PC-3 (cell line): ENCODE measurements around the gene FOXO1. TPM values are rescaled to one million over a fixed set of nuclear protein-coding genes. Genes with fewer than 3 reads are reported as not detected.

Experiments used
- ATAC-seq: fragments of 200-7000 bp; cut with Tn5 transposase; 2 replicates; pipeline ENCODE4 v1.9.1; 2020; ENCODE audit warnings: mild to moderate bottlenecking, moderate library complexity
- BruUV-seq: library from RNA; stranded (reverse); fragments of 400-500 nt; replicated peaks from 2 replicates; lab custom pipeline; 2021; lab: Mats Ljungman, UMichigan
- CTCF ChIA-PET: fragments of 300-600 bp; sonication (Branson Sonifier 250); formaldehyde crosslinking; loops from one replicate; lab custom pipeline; 2022; ENCODE audit warnings: antibody characterized with exemption; lab: Charles Lee
- POLR2A ChIA-PET: fragments of 300-600 bp; sonication (Branson Sonifier 250); formaldehyde crosslinking; loops from one replicate; lab custom pipeline; 2022; ENCODE audit warnings: antibody characterized with exemption; ENCODE audit not compliant: unreplicated experiment; lab: Charles Lee
- DNase-seq: peaks from one replicate; pipeline ENCODE4 v3.0.0-alpha.2; 2015
- H2AFZ ChIP-seq: fragments of 300-600 bp; sonication (generic); 2 replicates; pipeline ENCODE4 v1.6.0; 2016; ENCODE audit warnings: antibody characterized with exemption, low read length
- H3F3A ChIP-seq: fragments of 300-600 bp; sonication (generic); one replicate; pipeline ENCODE4 v1.6.0; 2017; ENCODE audit warnings: antibody characterized with exemption, low read length, control low read depth, mild to moderate bottlenecking; ENCODE audit not compliant: unreplicated experiment
- H3K27ac ChIP-seq: fragments of 300-600 bp; sonication (generic); 2 replicates; pipeline ENCODE4 v1.5.1; 2016; ENCODE audit warnings: mild to moderate bottlenecking, low read length
- H3K27me3 ChIP-seq: fragments of 300-600 bp; sonication (generic); 2 replicates; pipeline ENCODE4 v1.6.1; 2016; ENCODE audit warnings: low read length, mixed read lengths
- H3K36me3 ChIP-seq: fragments of 300-600 bp; sonication (generic); 2 replicates; pipeline ENCODE4 v1.6.1; 2016; ENCODE audit warnings: low read depth, mixed run types, low read length, mixed read lengths
- H3K4me1 ChIP-seq: fragments of 300-600 bp; sonication (generic); 2 replicates; pipeline ENCODE4 v1.5.1; 2016; ENCODE audit warnings: low read length; ENCODE audit not compliant: insufficient read depth
- H3K4me2 ChIP-seq: fragments of 300-600 bp; sonication (generic); 2 replicates; pipeline ENCODE4 v1.6.0; 2016; ENCODE audit warnings: low read length
- H3K4me3 ChIP-seq: fragments of 300-600 bp; sonication (generic); 2 replicates; pipeline ENCODE4 v1.5.1; 2016; ENCODE audit warnings: mild to moderate bottlenecking, low read length, mixed read lengths
- H3K79me2 ChIP-seq: fragments of 300-600 bp; sonication (generic); 2 replicates; pipeline ENCODE4 v1.6.1; 2017; ENCODE audit warnings: low read length, mixed read lengths
- H3K9ac ChIP-seq: fragments of 300-600 bp; sonication (generic); 2 replicates; pipeline ENCODE4 v1.6.0; 2016; ENCODE audit warnings: mild to moderate bottlenecking, low read length
- H3K9me2 ChIP-seq: fragments of 300-600 bp; sonication (generic); replicated peaks from 2 replicates; pipeline ENCODE4 v1.6.1; 2016; ENCODE audit warnings: mixed run types, low read length, mixed read lengths
- H3K9me3 ChIP-seq: fragments of 300-600 bp; sonication (generic); 2 replicates; pipeline ENCODE4 v1.6.1; 2016; ENCODE audit warnings: low read length, mixed read lengths
- H4K20me1 ChIP-seq: fragments of 300-600 bp; sonication (generic); 2 replicates; pipeline ENCODE4 v1.6.1; 2016; ENCODE audit warnings: low read length, mixed read lengths
- CTCF ChIP-seq: fragments of 300-600 bp; sonication (generic); conservative IDR thresholded peaks from 2 replicates; pipeline ENCODE4 v1.5.1; 2017; ENCODE audit warnings: antibody characterized with exemption, low read depth, mild to moderate bottlenecking, low read length
- EZH2 ChIP-seq: fragments of 300-600 bp; sonication (generic); IDR thresholded peaks from one replicate; pipeline ENCODE4 v1.6.1; 2017; ENCODE audit warnings: antibody characterized with exemption, mild to moderate bottlenecking, low read length; ENCODE audit not compliant: unreplicated experiment
- EZH2phosphoT487 ChIP-seq: fragments of 300-600 bp; sonication (generic); IDR thresholded peaks from 2 replicates; pipeline ENCODE4 v1.6.1; 2018; ENCODE audit warnings: mild to moderate bottlenecking, antibody characterized with exemption, low read length, borderline replicate concordance
- intact Hi-C: fragments of 100-400 bp; cut with micrococcal nuclease; formaldehyde crosslinking; loops from 2 replicates; pipeline ENCODE4 v1.9.0; 2023
- total RNA-seq: library from RNA; depleted of rRNA; stranded (reverse); fragments of >200 nt; gene quantifications from 2 replicates; pipeline ENCODE4 v1.2.3, GENCODE V29; 2014

FOXO1 gene
- total RNA-seq, 1 experiment from 2014 or later, result 2.7 TPM

- Histone ChIP-seq H3K27ac (no peak overlapping the region), H3K9me2 (no peaks in the 10 kb centered on the region), H3K4me1 (no peaks in the 10 kb centered on the region), H3K4me2 (no peak overlapping the region), H3K9me3 (no peaks in the 10 kb centered on the region), H2AFZ (no peak overlapping the region), H3K4me3 (no peak overlapping the region), H3F3A (no peaks in the 10 kb centered on the region), H3K79me2 (no peaks in the 10 kb centered on the region), H3K9ac (no peak overlapping the region), H3K36me3 (no peaks in the 10 kb centered on the region), H4K20me1 (no peaks in the 10 kb centered on the region), H3K27me3 (no peaks in the 10 kb centered on the region)
- intact Hi-C loops, result loop anchor here (2.0 to 5.0 kb wide), 3 partner anchors 613 to 999 kb away; no protein-coding TSS in a partner anchor
- ChIA-PET CTCF (interaction anchor here (1.3 kb wide), 1 partner anchor 739 kb away, joined by 6 read pairs; no protein-coding TSS in a partner anchor), POLR2A (interaction anchor here (0.6 kb wide), 1 partner anchor 77 kb away, joined by 7 read pairs; no protein-coding TSS in a partner anchor)
- DNase-seq, result no peak
- ATAC-seq, result no peak
- BruUV-seq, result no TSS peak
- TF ChIP-seq EZH2phosphoT487 (no peak), EZH2 (no peak), CTCF (no peak)
Measured at GRCh38 chr13:40681341-40682146, 15.1 kb upstream of the FOXO1 start.

- H3K9me3 ChIP-seq, result no peaks in the 10 kb centered on the region
- no peak overlapping the region for H3K9ac ChIP-seq
- no TSS peak for BruUV-seq
- H3K36me3 ChIP-seq, result no peaks in the 10 kb centered on the region
- ATAC-seq (no peak), DNase-seq (no peak)
- no peaks in the 10 kb centered on the region for H3F3A ChIP-seq
- H2AFZ ChIP-seq, result no peak overlapping the region
- H3K9me2 ChIP-seq, result no peaks in the 10 kb centered on the region
- no peak overlapping the region for H3K4me2 ChIP-seq
- no peaks in the 10 kb centered on the region for H3K27me3 ChIP-seq
- H3K27ac ChIP-seq, result no peak overlapping the region
- TF ChIP-seq CTCF (no peak), EZH2 (no peak), EZH2phosphoT487 (no peak)
- intact Hi-C loops, result loop anchor here (5.0 kb wide), 2 partner anchors 898 to 998 kb away; no protein-coding TSS in a partner anchor
- no peaks in the 10 kb centered on the region for H4K20me1 ChIP-seq
- no peaks in the 10 kb centered on the region for H3K4me1 ChIP-seq
- H3K79me2 ChIP-seq, result no peaks in the 10 kb centered on the region
- ChIA-PET CTCF (no interaction called here), POLR2A (interaction anchor here (0.6 kb wide), 1 partner anchor 77 kb away, joined by 7 read pairs; no protein-coding TSS in a partner anchor)
- no peak overlapping the region for H3K4me3 ChIP-seq
Measured at GRCh38 chr13:40680659-40681323, 14.3 kb upstream of the FOXO1 start.
